ENCODE results near the gene SAP25.

DNA sequence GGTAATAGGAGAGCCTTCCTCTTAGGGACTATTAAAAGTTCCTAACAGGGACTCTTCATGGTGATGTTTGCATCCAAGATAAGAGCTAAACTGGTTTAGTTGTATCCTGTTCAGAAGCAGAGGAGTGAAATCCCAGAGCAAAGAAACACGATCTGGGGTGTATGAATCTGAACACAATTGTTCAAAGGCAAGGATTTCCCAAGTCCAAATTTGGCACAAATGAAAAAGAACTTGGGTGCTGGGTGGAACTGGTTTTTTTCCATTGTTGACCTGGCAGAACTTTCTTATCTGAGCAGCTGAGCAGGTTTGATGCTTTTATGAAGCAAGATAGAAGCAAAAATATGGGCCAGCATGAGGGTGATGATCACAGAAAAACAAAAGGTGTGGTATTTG is 28.7 kb downstream of the SAP25 start:
- TF ChIP-seq, protein P1, sequence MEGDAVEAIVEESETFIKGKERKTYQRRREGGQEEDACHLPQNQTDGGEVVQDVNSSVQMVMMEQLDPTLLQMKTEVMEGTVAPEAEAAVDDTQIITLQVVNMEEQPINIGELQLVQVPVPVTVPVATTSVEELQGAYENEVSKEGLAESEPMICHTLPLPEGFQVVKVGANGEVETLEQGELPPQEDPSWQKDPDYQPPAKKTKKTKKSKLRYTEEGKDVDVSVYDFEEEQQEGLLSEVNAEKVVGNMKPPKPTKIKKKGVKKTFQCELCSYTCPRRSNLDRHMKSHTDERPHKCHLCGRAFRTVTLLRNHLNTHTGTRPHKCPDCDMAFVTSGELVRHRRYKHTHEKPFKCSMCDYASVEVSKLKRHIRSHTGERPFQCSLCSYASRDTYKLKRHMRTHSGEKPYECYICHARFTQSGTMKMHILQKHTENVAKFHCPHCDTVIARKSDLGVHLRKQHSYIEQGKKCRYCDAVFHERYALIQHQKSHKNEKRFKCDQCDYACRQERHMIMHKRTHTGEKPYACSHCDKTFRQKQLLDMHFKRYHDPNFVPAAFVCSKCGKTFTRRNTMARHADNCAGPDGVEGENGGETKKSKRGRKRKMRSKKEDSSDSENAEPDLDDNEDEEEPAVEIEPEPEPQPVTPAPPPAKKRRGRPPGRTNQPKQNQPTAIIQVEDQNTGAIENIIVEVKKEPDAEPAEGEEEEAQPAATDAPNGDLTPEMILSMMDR (IDR thresholded peaks at IDR 0.05): no peak
- TF ChIP-seq POLR2A (IDR thresholded peaks at IDR 0.05): no peak

Measured in lower leg skin (tissue), 3 donors.